ENCODE measurements around the gene MFSD6L.
"Not testable (repeated sequence)": the region's sequence is repeated elsewhere in the genome, so short reads cannot be mapped to it uniquely, and the experiment has no call there.

The MFSD6L gene

GRCh38 chr17:8823279-8823678 lies 24.1 kb upstream of the MFSD6L start:
- DNase-seq, result no peak

- DNase-seq, result no peak
These were observed 23.4 kb upstream of the MFSD6L start for GRCh38 chr17:8822401-8823035.

- no peak for DNase-seq
These were observed 22.4 kb upstream of the MFSD6L start for GRCh38 chr17:8821446-8822105.

GRCh38 chr17:8820311-8821010 lies 21.3 kb upstream of the MFSD6L start:
- no peak for DNase-seq

- no peak for DNase-seq
These were observed 19.6 kb upstream of the MFSD6L start for GRCh38 chr17:8818654-8819330.

- DNase-seq, result no peak
These were observed 18.9 kb upstream of the MFSD6L start for GRCh38 chr17:8818047-8818446.

DNA sequence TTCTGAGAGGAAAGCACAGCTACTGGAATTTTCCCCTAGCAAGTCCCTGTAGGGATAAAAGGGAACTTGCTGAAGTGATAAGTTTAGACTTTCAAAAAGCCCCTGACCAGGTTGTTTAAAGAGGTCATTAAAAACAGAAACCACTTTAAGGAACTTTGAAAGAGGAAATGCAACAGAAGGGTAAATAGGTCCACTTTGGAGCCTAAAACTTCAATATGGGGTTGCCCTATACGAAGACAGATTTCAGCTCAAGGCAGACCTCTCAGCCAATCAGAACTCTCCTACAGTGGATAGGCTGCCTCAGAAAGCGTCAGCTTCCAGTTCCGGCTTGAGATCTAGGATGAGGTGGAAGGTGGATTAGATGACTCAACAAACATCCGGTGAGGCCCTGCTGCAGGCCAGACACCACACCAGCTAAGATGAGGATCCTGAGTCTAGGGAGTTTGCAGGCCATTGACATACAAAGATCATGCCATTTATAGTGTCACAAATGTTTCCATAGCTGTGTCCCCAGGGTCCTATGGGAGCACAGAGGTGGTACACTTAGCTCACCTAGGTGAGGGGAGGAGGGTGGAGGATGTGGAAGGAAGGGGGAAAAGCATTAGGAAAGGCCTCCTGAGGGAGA lies 7.9 kb upstream of the MFSD6L start:
- DNase-seq, result no peak

DNA sequence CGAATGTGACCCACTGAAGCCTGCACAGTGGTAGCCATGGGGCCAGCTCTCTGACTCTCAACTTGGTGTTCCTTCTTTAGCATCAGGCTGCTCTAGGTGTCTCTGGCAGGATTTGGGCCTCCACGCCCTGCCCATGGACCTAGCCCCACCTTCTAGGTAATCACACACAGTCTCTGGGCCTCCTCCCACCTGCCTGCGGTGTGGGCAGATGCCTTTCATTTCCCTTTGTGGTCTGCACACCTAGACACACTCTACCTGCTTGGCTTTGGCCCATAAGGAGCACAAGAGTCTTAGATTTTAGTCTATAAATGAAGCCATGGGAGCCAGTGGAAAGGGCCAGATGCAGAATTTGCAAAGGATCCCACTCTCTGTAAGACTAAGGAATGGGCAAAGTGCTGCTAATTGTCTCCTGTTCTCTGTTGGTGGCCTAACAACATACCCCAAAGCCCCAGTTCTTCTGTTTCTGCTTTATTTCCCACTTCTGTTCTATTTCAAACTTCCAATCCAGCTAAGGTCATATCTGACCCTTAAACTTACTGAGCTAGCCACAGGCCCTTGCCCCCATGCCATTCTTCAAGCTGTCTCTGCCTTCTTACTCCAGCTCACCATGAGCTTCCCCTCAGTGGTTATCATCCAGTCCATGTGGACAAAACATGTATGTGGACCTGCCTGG lies 7.2 kb upstream of the MFSD6L start:
- no peak for DNase-seq

DNA sequence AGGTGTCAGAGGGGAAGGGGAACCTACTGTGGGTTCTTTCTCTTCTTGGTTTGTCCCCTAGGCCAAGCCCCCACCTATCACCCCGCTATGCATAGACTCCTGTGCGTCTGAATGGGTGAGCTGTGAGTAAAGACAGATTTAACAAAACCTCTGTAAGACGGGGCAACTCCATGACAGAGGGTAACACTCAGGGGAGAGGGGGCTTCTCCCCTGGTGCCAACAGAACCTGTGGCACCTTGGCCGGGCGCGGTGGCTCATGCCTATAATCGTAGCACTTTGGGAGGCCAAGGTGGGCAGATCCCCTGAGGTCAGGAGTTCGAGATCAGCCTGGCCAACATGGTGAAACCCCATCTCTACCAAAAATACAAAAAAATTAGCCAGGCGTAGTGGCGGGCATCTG lies 6.2 kb upstream of the MFSD6L start:
- DNase-seq, result not testable (repeated sequence)

DNA sequence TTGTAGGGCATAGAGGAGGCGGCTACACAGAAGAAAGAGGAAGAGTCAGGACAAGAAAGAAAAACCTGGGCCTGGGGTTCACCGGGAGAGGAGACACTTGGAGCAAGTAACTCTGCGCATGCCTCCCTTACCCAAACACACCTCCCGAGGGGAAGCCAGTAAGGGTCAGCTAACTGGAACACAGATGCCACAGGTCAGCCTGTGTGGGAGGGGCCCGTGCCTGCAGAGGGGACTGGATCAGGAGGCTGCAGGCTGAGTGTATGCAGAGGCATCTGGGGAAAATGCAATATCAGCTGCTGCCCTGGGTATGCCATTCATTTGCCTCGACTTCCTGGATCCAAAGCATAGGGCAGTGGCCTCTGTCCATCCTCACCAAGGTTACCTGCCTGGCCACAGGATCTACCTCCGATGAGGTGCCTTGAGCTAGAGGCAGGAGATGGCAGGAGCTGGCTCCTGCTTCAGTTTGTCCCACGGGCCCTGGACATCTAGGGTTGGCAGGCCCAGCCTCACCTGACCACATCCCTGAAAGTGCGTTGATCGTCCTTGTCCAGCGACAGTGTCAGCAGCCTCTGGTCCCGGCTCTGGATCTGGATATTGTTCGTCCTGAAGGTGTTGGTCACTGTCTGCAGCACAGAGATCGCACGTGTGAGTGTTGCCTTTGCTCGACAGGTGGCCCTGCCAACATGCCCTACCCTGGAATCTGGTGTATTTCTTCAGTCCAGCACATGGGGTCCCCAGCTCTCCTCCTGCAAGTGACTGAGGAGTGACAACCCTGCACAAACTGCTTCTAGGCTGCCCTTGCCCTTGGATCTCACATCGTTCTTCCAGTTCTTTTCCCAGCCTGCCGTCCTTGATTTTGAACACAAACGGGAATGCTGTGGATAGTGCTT lies 4.6 kb upstream of the MFSD6L start:
- no peak for DNase-seq

GRCh38 chr17:8801135-8801840 lies 2.1 kb upstream of the MFSD6L start:
- DNase-seq, result no peak

DNA sequence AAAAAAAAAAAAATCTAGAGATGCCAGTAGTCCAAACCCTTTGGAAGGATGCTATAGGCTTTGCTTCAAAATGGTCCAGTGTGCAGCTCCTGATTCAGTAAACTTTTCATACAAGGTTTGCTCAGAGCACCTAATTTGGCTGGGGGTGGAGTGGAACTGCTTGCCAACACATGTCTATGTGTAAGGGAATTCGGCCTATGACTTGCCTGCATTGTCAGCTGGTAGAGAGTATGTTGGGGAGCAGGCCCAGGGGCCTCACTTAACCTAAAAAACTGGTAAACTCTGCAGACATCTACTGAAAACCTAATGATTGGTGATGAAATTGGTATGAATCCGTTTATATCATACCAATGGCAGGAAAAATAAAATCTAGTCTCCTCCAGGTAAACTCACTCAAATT lies 1.5 kb upstream of the MFSD6L start:
- DNase-seq, result no peak

DNA sequence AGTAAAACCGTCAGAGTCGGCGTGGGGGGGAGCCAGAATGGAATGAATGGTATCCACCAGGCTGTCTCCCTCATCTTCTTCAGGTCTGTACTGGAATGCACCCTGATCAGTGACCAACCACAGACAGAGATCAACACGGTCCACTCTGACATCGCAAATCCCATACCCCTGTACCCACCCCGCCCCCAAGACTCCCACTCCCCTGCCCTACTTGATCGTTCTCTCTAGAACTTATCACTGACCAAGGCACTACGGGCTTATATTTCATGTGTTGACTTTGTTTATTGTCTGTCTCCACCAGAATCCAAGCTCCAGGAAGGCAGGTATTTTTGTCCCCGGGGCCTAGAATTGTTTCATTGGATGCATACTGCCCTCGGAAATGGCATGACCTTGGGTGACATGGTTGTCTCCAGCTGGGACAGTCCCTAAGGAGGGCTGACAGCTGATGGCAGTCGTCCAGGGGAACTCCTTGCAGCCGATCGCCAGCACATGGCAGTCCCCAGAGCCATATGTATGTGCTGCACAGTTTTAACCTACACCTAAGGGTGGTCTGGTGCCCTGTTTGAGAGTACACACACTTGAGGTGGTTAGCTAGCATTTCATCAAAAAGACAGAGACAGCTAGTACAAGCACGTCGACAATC lies 526 bp upstream of the MFSD6L start:
- DNase-seq, result no peak

DNA sequence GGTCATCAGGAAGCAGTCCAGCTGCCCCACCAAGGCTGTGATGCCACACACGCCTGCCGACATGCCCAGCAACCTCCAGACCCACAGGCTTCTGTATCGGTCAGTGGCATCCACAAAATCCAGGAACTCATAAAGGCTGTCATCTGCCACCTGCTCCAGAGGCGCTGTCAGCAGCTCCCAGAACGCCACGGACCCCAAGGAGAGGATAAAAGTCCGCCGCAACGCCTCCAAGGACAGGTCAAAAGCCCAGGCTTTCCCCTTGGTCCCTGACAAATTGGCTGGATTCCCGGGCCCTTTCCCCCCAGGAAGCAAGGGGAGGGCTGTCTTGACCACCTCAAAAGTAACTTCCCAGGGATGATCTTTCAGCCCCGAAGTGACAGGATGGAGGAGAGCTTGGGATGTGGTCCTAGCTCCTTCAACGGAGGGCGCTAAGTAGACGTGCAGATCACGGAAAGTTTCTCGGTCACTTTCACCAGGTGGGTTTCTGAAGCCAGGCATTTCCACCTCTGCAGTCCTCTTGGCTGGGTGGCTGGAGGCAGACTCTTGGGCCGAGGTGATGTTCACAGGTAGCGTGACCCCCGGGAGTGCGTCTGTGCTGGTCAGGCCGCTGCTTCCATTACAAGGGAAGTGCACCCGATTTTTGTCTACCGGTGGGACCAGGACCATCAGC lies 854 bp downstream of the MFSD6L start:
- no peak for DNase-seq

GRCh38 chr17:8797621-8798175 lies 1.5 kb downstream of the MFSD6L start:
- DNase-seq, result no peak

- no peak for DNase-seq
These were observed 4.5 kb downstream of the MFSD6L start for GRCh38 chr17:8794636-8795035.

- no peak for DNase-seq
These were observed 5.5 kb downstream of the MFSD6L start for GRCh38 chr17:8793649-8794048.

DNA sequence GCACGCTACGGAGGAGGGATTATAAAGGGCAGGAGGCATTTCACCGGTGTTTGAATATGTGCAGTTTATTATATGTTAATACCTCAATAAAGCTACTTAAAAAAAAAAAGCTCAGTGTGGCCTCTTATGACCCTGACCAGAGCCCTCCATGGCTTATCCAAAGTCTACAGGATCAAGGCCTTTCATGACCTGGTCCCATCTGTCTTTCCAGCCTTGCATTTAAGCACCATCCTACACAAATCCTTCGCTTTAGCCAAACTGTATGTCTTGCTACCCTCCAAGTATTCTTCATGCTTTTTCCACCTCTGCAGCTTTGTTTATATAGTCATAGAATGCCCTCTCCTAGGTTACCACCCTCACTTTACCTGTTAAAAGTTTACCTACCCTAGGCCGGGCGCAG lies 6.5 kb downstream of the MFSD6L start:
- DNase-seq, result no peak

GRCh38 chr17:8791910-8792270 lies 7.3 kb downstream of the MFSD6L start:
- no peak for DNase-seq
